K562 (cell line): Measurements from ENCODE around the gene NMT1. TPM values are rescaled to one million over a fixed set of nuclear protein-coding genes. Genes with fewer than 3 reads are reported as not detected.

Experiments
- BACH1 ChIP-seq: fragments of 200-800 bp; sonication (Bioruptor generic); IDR thresholded peaks from 2 replicates; pipeline ENCODE4 v1.6.1; 2016; ENCODE audit warnings: missing genetic modification characterization, missing compliant biosample characterization
- CC2D1A ChIP-seq: fragments of 450-650 bp; IDR thresholded peaks from 2 replicates; pipeline ENCODE4 v1.6.1; 2017; ENCODE audit warnings: mild to moderate bottlenecking
- KLF1 ChIP-seq: fragments of 450-650 bp; IDR thresholded peaks from 2 replicates; pipeline ENCODE4 v1.6.1; 2016; ENCODE audit warnings: missing genetic modification characterization, missing compliant biosample characterization
- MIER1 ChIP-seq: fragments of 450-650 bp; IDR thresholded peaks from 2 replicates; pipeline ENCODE4 v1.6.1; 2016; ENCODE audit warnings: antibody characterized with exemption, mild to moderate bottlenecking, low read depth
- MTA1 ChIP-seq: fragments of 450-650 bp; IDR thresholded peaks from 2 replicates; pipeline ENCODE4 v1.6.1; 2017; ENCODE audit warnings: borderline replicate concordance
- NEUROD1 ChIP-seq: fragments of 150-350 bp; IDR thresholded peaks from 2 replicates; pipeline ENCODE4 v1.6.1; 2014; ENCODE audit warnings: borderline replicate concordance, low read length, low read depth; ENCODE audit not compliant: partially characterized antibody
- PHB2 ChIP-seq: fragments of 450-650 bp; IDR thresholded peaks from 2 replicates; pipeline ENCODE4 v1.6.1; 2017; ENCODE audit warnings: low read depth
- RBM25 ChIP-seq: fragments of 200-400 bp; formaldehyde crosslinking; IDR thresholded peaks from 2 replicates; pipeline ENCODE4 v1.6.1; 2018; ENCODE audit warnings: low read length, low read depth, moderate library complexity; ENCODE audit not compliant: severe bottlenecking
- polyA plus RNA-seq, 8 experiments: library from polyadenylated mRNA; depleted of rRNA in 4 of 8; stranded (reverse) in 5 of 8; unstranded in 3 of 8; fragments of >200 nt; fragmentation: Nextera tagmentation in 2 of 8; fragmentation: Illumina TruSeq in 1 of 8; extraction: Ambion mirVana in 2 of 8; extraction: Trizol in 1 of 8; gene quantifications; 2 replicates each; pipeline versions ENCODE4 v1.2.1 to v1.2.3, GENCODE V29; 2011 to 2014; ENCODE audit warnings: inconsistent platforms in 1 of 8, missing spikeins in 1 of 8
- total RNA-seq, 7 experiments: library from RNA; depleted of rRNA in 6 of 7; stranded (reverse); fragments of >200 nt in 6 of 7; fragmentation: Illumina TruSeq in 2 of 7; extraction: Trizol in 2 of 7; gene quantifications; 2 replicates each; pipeline versions ENCODE4 v1.2.1 to v1.2.3, GENCODE V29; 2011 to 2021; ENCODE audit warnings: low replicate concordance in 1 of 7
- TF ChIP-seq, protein P1 (sequence below): fragments of 450-650 bp; IDR thresholded peaks from 2 replicates; pipeline ENCODE4 v1.6.1; 2018; ENCODE audit warnings: mild to moderate bottlenecking, low read depth; ENCODE audit not compliant: partially characterized antibody
- TF ChIP-seq, protein P2 (sequence below): fragments of 250-450 bp; sonication (Bioruptor Pico); IDR thresholded peaks from 2 replicates; pipeline ENCODE4 v1.8.0; 2022; ENCODE audit warnings: inconsistent platforms
- TF ChIP-seq, protein P3 (sequence below): sonication (generic); formaldehyde crosslinking; IDR thresholded peaks from 2 replicates; pipeline ENCODE4 v1.8.0; 2023; ENCODE audit warnings: mild to moderate bottlenecking, missing genetic modification reagents
- TF ChIP-seq, protein P4 (sequence below): fragments of 200-600 bp; sonication (generic); IDR thresholded peaks from one replicate; pipeline ENCODE4 v1.6.1; 2012; ENCODE audit warnings: mild to moderate bottlenecking, low read depth, low read length, inconsistent platforms

NMT1 gene
- total and polyA plus RNA-seq, 9 of the 15 experiments (the other 6 are each of a cell fraction or from before 2014, with no cell fraction given): 86.7 to 569 (median 213) TPM

DNA sequence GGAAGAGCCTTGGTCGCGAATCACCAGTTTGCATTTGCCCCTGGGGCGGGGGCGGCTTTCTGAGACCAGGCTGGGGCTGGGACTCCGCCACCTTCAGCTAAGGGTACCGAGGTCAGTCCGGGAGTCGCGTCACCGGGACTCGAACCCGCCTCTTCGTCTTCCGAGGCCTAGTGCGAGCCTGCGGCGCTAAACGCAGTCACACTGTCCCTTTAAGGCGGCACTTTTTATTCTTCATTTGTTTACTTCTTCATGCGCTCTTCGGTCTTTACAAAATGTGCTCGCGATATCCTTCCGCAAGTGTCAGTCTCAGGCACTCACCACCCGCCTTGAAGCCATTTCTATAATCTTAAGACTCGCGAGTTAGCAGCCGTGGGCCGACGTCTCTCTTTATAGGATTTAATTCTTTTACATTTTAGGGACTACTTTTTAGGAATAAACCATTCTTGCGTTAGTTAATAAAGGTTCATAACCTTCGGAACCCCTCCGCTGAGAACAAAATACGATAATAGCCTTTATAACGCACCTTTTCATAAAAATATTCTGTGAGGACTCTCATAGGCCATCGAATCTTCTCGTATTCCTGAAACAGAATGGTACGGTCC, 86.6 kb downstream of the NMT1 start (continued):
- TF ChIP-seq, protein P1, sequence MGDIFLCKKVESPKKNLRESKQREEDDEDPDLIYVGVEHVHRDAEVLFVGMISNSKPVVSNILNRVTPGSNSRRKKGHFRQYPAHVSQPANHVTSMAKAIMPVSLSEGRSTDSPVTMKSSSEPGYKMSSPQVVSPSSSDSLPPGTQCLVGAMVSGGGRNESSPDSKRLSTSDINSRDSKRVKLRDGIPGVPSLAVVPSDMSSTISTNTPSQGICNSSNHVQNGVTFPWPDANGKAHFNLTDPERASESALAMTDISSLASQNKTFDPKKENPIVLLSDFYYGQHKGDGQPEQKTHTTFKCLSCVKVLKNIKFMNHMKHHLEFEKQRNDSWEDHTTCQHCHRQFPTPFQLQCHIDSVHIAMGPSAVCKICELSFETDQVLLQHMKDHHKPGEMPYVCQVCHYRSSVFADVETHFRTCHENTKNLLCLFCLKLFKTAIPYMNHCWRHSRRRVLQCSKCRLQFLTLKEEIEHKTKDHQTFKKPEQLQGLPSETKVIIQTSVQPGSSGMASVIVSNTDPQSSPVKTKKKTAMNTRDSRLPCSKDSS: no peak
- peak; percentile 27; the same call in 1 of the 2 replicates for TF ChIP-seq MTA1
- TF ChIP-seq, protein P2, sequence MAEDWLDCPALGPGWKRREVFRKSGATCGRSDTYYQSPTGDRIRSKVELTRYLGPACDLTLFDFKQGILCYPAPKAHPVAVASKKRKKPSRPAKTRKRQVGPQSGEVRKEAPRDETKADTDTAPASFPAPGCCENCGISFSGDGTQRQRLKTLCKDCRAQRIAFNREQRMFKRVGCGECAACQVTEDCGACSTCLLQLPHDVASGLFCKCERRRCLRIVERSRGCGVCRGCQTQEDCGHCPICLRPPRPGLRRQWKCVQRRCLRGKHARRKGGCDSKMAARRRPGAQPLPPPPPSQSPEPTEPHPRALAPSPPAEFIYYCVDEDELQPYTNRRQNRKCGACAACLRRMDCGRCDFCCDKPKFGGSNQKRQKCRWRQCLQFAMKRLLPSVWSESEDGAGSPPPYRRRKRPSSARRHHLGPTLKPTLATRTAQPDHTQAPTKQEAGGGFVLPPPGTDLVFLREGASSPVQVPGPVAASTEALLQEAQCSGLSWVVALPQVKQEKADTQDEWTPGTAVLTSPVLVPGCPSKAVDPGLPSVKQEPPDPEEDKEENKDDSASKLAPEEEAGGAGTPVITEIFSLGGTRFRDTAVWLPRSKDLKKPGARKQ (CRISPR knock-in tag): no peak
- TF ChIP-seq, protein P3, sequence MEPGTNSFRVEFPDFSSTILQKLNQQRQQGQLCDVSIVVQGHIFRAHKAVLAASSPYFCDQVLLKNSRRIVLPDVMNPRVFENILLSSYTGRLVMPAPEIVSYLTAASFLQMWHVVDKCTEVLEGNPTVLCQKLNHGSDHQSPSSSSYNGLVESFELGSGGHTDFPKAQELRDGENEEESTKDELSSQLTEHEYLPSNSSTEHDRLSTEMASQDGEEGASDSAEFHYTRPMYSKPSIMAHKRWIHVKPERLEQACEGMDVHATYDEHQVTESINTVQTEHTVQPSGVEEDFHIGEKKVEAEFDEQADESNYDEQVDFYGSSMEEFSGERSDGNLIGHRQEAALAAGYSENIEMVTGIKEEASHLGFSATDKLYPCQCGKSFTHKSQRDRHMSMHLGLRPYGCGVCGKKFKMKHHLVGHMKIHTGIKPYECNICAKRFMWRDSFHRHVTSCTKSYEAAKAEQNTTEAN (CRISPR knock-in tag): no peak
- no peak for TF ChIP-seq KLF1
- peak; percentile 81 for TF ChIP-seq NEUROD1
- TF ChIP-seq, protein P4, sequence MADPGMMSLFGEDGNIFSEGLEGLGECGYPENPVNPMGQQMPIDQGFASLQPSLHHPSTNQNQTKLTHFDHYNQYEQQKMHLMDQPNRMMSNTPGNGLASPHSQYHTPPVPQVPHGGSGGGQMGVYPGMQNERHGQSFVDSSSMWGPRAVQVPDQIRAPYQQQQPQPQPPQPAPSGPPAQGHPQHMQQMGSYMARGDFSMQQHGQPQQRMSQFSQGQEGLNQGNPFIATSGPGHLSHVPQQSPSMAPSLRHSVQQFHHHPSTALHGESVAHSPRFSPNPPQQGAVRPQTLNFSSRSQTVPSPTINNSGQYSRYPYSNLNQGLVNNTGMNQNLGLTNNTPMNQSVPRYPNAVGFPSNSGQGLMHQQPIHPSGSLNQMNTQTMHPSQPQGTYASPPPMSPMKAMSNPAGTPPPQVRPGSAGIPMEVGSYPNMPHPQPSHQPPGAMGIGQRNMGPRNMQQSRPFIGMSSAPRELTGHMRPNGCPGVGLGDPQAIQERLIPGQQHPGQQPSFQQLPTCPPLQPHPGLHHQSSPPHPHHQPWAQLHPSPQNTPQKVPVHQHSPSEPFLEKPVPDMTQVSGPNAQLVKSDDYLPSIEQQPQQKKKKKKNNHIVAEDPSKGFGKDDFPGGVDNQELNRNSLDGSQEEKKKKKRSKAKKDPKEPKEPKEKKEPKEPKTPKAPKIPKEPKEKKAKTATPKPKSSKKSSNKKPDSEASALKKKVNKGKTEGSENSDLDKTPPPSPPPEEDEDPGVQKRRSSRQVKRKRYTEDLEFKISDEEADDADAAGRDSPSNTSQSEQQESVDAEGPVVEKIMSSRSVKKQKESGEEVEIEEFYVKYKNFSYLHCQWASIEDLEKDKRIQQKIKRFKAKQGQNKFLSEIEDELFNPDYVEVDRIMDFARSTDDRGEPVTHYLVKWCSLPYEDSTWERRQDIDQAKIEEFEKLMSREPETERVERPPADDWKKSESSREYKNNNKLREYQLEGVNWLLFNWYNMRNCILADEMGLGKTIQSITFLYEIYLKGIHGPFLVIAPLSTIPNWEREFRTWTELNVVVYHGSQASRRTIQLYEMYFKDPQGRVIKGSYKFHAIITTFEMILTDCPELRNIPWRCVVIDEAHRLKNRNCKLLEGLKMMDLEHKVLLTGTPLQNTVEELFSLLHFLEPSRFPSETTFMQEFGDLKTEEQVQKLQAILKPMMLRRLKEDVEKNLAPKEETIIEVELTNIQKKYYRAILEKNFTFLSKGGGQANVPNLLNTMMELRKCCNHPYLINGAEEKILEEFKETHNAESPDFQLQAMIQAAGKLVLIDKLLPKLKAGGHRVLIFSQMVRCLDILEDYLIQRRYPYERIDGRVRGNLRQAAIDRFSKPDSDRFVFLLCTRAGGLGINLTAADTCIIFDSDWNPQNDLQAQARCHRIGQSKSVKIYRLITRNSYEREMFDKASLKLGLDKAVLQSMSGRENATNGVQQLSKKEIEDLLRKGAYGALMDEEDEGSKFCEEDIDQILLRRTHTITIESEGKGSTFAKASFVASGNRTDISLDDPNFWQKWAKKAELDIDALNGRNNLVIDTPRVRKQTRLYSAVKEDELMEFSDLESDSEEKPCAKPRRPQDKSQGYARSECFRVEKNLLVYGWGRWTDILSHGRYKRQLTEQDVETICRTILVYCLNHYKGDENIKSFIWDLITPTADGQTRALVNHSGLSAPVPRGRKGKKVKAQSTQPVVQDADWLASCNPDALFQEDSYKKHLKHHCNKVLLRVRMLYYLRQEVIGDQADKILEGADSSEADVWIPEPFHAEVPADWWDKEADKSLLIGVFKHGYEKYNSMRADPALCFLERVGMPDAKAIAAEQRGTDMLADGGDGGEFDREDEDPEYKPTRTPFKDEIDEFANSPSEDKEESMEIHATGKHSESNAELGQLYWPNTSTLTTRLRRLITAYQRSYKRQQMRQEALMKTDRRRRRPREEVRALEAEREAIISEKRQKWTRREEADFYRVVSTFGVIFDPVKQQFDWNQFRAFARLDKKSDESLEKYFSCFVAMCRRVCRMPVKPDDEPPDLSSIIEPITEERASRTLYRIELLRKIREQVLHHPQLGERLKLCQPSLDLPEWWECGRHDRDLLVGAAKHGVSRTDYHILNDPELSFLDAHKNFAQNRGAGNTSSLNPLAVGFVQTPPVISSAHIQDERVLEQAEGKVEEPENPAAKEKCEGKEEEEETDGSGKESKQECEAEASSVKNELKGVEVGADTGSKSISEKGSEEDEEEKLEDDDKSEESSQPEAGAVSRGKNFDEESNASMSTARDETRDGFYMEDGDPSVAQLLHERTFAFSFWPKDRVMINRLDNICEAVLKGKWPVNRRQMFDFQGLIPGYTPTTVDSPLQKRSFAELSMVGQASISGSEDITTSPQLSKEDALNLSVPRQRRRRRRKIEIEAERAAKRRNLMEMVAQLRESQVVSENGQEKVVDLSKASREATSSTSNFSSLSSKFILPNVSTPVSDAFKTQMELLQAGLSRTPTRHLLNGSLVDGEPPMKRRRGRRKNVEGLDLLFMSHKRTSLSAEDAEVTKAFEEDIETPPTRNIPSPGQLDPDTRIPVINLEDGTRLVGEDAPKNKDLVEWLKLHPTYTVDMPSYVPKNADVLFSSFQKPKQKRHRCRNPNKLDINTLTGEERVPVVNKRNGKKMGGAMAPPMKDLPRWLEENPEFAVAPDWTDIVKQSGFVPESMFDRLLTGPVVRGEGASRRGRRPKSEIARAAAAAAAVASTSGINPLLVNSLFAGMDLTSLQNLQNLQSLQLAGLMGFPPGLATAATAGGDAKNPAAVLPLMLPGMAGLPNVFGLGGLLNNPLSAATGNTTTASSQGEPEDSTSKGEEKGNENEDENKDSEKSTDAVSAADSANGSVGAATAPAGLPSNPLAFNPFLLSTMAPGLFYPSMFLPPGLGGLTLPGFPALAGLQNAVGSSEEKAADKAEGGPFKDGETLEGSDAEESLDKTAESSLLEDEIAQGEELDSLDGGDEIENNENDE: no peak
- peak; percentile 83 for TF ChIP-seq MIER1
- no peak for TF ChIP-seq PHB2
- 0 out of 2 replicates have a peak, but pooled peaks have one; percentile 13 for TF ChIP-seq CC2D1A
- TF ChIP-seq BACH1 (tag): no peak
- TF ChIP-seq RBM25: no peak
